HG03442 (cell line): ENCODE data around the gene RNF180.
"Not testable (repeated sequence)": the region's sequence is repeated elsewhere in the genome, so short reads cannot be mapped to it uniquely, and the experiment has no call there.

Experiments
- ATAC-seq: cut with Tn5 transposase; IDR thresholded peaks from one replicate; pipeline ENCODE4 v1.9.1; 2021; ENCODE audit warnings: mild to moderate bottlenecking, moderate library complexity; ENCODE audit not compliant: unreplicated experiment

The RNF180 gene

DNA sequence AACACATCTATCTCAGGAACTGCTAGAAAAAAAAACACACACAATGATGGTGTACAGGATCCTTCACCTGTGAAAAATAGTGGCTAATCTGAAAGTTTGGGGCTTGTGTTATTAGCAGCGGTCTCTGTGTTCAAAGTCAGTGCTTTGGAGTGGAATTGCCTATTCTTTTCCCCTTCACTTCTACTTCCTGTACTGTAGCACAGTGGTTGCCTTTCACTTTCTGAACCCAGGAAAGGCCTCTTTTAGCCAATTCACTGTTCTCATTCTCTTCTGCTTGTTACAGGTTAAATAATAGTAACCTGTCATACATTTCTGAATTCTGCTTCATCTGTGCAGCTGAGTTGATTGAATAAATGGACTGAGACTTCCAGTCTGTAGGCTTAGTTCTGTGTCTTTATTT is 178.9 kb downstream of the RNF180 start:
- ATAC-seq = no peak

DNA sequence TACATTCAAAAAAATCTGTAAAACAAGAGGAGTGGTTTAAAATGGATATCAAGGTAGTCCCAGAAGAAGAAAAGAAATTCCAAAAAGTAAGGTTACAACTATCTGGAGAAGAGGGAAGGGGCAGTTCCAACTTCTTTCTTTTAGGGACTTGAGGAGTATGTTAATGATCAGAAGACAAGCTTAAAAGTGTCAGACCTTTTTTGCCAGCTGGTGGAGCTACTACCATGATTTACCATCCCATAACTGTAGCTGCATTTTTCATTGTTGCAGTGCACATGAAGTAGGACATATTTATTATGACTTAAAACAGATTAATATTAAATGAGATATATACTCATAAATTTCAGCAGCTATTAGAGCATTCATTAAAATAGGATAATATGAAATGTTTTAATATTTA is 181.7 kb downstream of the RNF180 start:
- no peak for ATAC-seq

DNA sequence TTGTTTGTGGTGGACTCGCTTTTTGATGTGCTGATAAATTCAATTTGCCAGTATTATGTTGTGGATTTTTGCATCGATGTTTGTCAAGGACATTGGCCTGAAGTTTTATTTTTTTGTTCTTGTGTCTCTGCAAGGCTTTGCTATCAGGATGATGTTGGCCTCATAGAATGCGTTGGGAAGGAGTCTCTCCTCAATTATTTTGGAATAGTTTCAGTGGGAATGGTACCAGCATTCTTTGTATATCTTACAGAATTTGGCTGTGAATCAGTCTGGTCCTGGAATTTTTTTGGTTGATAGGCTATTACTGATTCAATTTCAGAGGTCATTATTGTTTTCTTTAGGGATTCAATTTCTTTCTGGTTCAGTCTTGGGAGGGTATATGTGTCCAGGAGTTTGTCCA is 198.8 kb downstream of the RNF180 start:
- no peak for ATAC-seq

DNA sequence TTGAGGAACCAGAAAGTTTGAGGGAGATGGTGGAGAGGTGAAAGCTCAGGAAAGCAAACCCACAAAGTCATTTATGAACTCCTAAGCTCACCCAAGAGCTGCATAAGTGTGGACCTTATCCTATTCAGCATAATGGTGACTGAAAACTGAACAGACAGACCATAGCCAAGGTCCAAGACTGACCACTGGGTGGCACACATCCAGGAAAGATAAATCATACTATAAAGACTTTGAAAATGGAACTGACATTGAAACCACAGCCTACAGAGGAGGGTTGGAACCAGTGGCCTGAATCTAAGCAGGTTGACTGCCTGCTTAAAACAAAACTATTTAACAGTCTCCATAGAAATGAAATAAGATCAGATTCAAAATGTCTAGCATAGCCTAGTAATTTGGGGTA is 219.1 kb downstream of the RNF180 start:
- peak; percentile 95 for ATAC-seq

DNA sequence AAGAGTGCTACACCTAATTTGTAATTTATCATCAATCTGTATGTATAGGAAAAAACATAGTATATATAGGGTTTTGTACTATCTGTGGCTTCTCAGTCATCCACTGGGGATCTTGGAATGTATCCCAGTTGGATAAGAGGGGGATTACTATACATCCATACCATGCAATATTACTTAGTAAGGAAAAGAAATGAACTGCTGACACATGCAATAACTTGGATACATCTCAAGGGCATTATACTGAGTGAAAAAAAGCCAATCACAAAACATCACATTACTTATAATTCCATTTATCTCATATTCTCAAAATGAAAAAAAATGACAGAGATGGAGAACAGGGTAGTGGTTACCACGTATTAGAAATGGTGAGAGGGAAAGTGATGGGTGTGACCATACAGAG is 231.9 kb downstream of the RNF180 start:
- ATAC-seq = no peak

DNA sequence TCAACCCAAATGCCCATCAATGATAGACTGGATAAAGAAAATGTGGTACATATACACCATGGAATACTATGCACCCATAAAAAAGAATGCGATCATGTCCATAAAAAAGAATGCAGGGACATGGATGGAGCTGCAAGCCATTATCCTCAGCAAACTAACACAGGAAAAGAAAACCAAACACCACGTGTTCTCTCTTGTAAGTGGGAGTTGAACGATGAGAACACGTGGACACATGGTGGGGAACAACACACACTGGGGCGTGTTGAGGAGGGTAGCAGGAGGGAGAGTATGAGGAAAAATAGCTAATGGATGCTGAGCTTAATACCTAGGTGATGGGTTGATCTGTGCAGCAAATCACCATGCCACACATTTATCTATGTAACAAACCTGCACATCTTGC is 233.1 kb downstream of the RNF180 start:
- not testable (repeated sequence) for ATAC-seq

DNA sequence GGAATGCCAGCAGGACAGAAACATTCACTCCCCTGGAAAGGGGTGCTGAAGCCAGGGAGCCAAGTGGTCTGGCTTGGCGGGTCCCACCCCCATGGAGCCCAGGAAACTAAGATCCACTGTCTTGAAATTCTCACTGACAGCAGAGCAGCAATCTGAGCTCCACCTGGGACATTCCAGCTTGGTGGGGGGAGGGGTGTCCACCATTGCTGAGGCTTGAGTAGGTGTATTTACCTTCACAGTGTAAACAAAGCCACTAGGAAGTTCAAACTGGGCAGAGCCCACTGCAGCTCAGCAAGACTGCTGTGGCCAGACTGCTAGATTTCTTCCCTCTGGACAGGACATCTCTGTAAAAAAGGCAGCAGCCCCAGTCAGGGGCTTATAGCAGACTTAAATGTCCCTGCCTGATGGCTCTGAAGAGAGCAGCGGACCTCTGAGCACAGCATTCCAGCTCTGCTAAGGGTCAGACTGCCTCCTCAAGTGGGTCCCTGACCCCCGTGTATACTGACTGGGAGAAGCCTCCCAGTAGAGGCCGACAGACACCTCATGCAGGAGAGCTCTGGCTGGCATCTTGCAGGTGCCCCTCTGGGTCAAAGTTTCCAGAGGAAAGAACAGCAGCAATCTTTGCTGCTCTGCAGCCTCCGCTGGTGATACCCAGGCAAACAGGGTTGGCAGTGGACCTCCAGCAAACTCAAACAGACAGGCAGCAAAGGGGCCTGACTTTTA is 241.6 kb downstream of the RNF180 start:
- not testable (repeated sequence) for ATAC-seq

DNA sequence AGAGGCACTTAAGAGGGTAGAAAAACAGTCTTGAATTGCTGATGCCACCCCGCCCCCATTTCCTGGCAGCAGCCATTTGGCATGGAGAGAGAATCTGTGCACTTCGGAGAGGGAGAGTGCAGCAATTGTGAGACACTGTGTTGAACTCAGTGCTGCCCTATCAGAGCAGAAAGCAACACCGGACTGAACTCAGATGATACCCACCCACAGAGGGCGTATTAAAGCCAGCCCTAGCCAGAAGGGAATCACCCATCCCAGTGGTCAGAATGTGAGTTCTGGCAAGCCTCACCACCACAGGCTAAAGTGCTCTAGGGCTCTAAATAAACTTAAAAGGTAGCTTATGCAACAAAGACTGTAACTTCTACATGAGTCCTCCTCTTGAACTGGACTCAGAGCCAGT is 251.7 kb downstream of the RNF180 start:
- ATAC-seq = no peak

DNA sequence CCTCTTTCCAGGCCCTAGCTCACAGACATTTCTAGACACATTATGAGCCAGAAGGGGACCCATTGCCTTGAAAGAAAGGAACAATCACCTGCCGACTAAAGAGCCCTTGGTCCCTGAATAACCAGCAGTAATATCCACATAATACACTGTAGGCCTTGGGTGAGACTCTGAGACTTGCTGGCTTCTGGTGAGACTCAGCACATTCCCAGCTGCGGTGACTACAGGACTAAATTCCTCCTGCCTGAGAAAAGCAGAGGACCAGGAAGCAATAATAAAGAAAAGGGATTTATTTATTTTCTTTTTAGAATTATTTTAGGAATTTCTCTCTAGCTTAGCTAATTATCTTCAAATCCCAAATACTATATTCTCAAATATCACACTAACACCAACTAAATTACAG is 252.4 kb downstream of the RNF180 start:
- no peak for ATAC-seq
